ENCODE measurements around the gene ESR2. TPM values are rescaled to one million over a fixed set of nuclear protein-coding genes. Genes with fewer than 3 reads are reported as not detected.

The ESR2 gene
- total RNA-seq, 1 experiment from 2014 or later: 0.15 TPM

GRCh38 chr14:64329149-64329548, 35.0 kb upstream of the ESR2 start:
- Histone ChIP-seq H3K23me2 (ENCODE audit: insufficient read length, low read depth, low read length, poor library complexity, severe bottlenecking) (no peaks in the 10 kb centered on the region), H2BK15ac (ENCODE audit: low read depth, low read length) (no peak overlapping the region), H3K23ac (ENCODE audit: insufficient read length, low read depth, low read length) (no peak overlapping the region), H4K5ac (ENCODE audit: insufficient read length, low read depth, low read length) (no peak overlapping the region), H3K9me3 (ENCODE audit: control insufficient read depth, low read depth, low read length) (no peaks in the 10 kb centered on the region), H3K9ac (ENCODE audit: extremely low read depth, insufficient read length, low read length) (no peak overlapping the region), H3K79me2 (ENCODE audit: insufficient read depth, low read length) (no peaks in the 10 kb centered on the region), H3K27me3 (ENCODE audit: insufficient read depth, low read length) (no peaks in the 10 kb centered on the region), H3K27ac (ENCODE audit: insufficient read length, low read depth, low read length) (no peak overlapping the region), H3K14ac (ENCODE audit: insufficient read depth, low read length) (no peak overlapping the region), H2BK120ac (ENCODE audit: low read depth, low read length, poor library complexity, severe bottlenecking) (no peak overlapping the region), H3K4me2 (ENCODE audit: insufficient read depth, insufficient read length, low read length) (no peak overlapping the region), H2BK12ac (ENCODE audit: insufficient read length, low read depth, low read length) (no peak overlapping the region), H2AFZ (ENCODE audit: low read length) (no peak overlapping the region), H3K4ac (ENCODE audit: low read depth, low read length) (no peak overlapping the region), H3K18ac (ENCODE audit: insufficient read length, low read depth, low read length) (no peak overlapping the region), H4K20me1 (ENCODE audit: control insufficient read depth, insufficient read depth, insufficient read length) (no peaks in the 10 kb centered on the region), H2BK20ac (ENCODE audit: low read depth, low read length, poor library complexity, severe bottlenecking) (no peak overlapping the region), H4K8ac (replicated peaks; ENCODE audit: insufficient read length, low read depth, low read length) (no peak overlapping the region), H3T11ph (ENCODE audit: low read length) (no peak overlapping the region), H2AK5ac (ENCODE audit: insufficient read length, low read length) (no peak overlapping the region), H3K4me1 (ENCODE audit: insufficient read depth, low read length) (no peaks in the 10 kb centered on the region; the same call in 1 of the 2 replicates), H4K91ac (ENCODE audit: insufficient read length, low read depth, low read length) (no peak overlapping the region), H3K79me1 (ENCODE audit: insufficient read depth, low read depth, low read length, poor library complexity, severe bottlenecking) (no peaks in the 10 kb centered on the region), H2BK5ac (ENCODE audit: insufficient read length, low read length) (no peak overlapping the region), H3K56ac (ENCODE audit: insufficient read length, low read depth, low read length) (no peak overlapping the region)
- WGBS (ENCODE audit: extremely low coverage, insufficient read length, low lambda C conversion rate): no CpG with 5 or more reads among the region's 3 CpGs
- no peaks in the 10 kb centered on the region for H3K9me3 Mint-ChIP-seq
- no peaks in the 10 kb centered on the region for H3K27me3 Mint-ChIP-seq (ENCODE audit: low read depth)
- peaks cover 4 to 7% of the 10 kb centered on the region in 2 experiments for H3K4me1 Mint-ChIP-seq
- H3K36me3 Mint-ChIP-seq (ENCODE audit: insufficient read depth in 1 of 3, low read depth in 3 of 3): peaks cover 0 to 3% (median 0%) of the 10 kb centered on the region in 3 experiments; a peak in 3 of 7 replicates
- no peak for TF ChIP-seq CTCF (conservative IDR thresholded peaks at IDR 0.05)
- no peak overlapping the region for H3K4me3 Mint-ChIP-seq
- DNase-seq: no peak
- no peak overlapping the region for H3K27ac Mint-ChIP-seq
